OCI-LY1 (cell line): ENCODE results near the gene USH2A.
A peak's percentile ranks its signal among the peaks of the same experiment; 100 is the strongest.

Experiments used
- H2AFZ ChIP-seq: fragments of 200-600 bp; sonication (generic), shearing (Covaris generic); 2 replicates; pipeline ENCODE4 v1.6.0; 2014; ENCODE audit warnings: antibody characterized with exemption, mild to moderate bottlenecking, low read length
- H3F3A ChIP-seq: fragments of 200-600 bp; sonication (generic), shearing (Covaris generic); 2 replicates; pipeline ENCODE4 v1.6.0; 2014; ENCODE audit warnings: mild to moderate bottlenecking, antibody characterized with exemption, low read length, moderate library complexity; ENCODE audit not compliant: insufficient read depth
- H3K27ac ChIP-seq: fragments of 200-600 bp; sonication (generic); 2 replicates; pipeline ENCODE4 v1.5.1; 2014; ENCODE audit warnings: low read length, mixed run types, mild to moderate bottlenecking, low read depth; ENCODE audit not compliant: poor library complexity, severe bottlenecking
- H3K27me3 ChIP-seq: fragments of 200-600 bp; sonication (generic); 2 replicates; pipeline ENCODE4 v1.6.0; 2014; ENCODE audit warnings: antibody characterized with exemption, mild to moderate bottlenecking, low read length, moderate library complexity; ENCODE audit not compliant: insufficient read depth
- H3K36me3 ChIP-seq: fragments of 200-600 bp; sonication (generic); 2 replicates; pipeline ENCODE4 v1.6.1; 2014; ENCODE audit warnings: mild to moderate bottlenecking, antibody characterized with exemption, low read length, moderate library complexity, mixed read lengths; ENCODE audit not compliant: insufficient read depth
- H3K4me1 ChIP-seq: fragments of 200-600 bp; sonication (generic); 2 replicates; pipeline ENCODE4 v1.5.1; 2014; ENCODE audit warnings: mild to moderate bottlenecking, low read length, moderate library complexity; ENCODE audit not compliant: insufficient read depth, severe bottlenecking
- H3K4me2 ChIP-seq: fragments of 200-600 bp; sonication (generic), shearing (Covaris generic); 2 replicates; pipeline ENCODE4 v1.6.1; 2014; ENCODE audit warnings: low read length
- H3K4me3 ChIP-seq: fragments of 200-600 bp; sonication (generic); 2 replicates; pipeline ENCODE4 v1.5.1; 2014; ENCODE audit warnings: low read length, low read depth, mild to moderate bottlenecking, mixed read lengths; ENCODE audit not compliant: poor library complexity, severe bottlenecking
- H3K79me2 ChIP-seq: fragments of 200-600 bp; shearing (Covaris generic); 2 replicates; pipeline ENCODE4 v1.6.1; 2016; ENCODE audit warnings: mixed run types, low read length, mixed read lengths; ENCODE audit not compliant: insufficient read depth
- H3K9ac ChIP-seq: fragments of 200-600 bp; sonication (generic), shearing (Covaris generic); 2 replicates; pipeline ENCODE4 v1.6.1; 2014; ENCODE audit warnings: mild to moderate bottlenecking, low read length, mixed read lengths
- H3K9me2 ChIP-seq: fragments of 200-600 bp; sonication (generic), shearing (Covaris generic); 2 replicates; pipeline ENCODE4 v1.6.1; 2014; ENCODE audit warnings: low read depth, mild to moderate bottlenecking, low read length, mixed read lengths
- H3K9me3 ChIP-seq: fragments of 200-600 bp; shearing (Covaris generic); 2 replicates; pipeline ENCODE4 v1.6.1; 2014; ENCODE audit warnings: low read length, mixed read lengths
- H4K20me1 ChIP-seq: fragments of 200-600 bp; sonication (generic), shearing (Covaris generic); 2 replicates; pipeline ENCODE4 v1.6.0; 2016; ENCODE audit warnings: mild to moderate bottlenecking, low read length; ENCODE audit not compliant: insufficient read depth
- EZH2 ChIP-seq: fragments of 200-600 bp; sonication (generic), shearing (Covaris generic); IDR thresholded peaks from 2 replicates; pipeline ENCODE4 v1.8.0; 2017; ENCODE audit warnings: borderline replicate concordance, mixed run types, mild to moderate bottlenecking, antibody characterized with exemption, low read length, moderate library complexity, mixed read lengths
- TF ChIP-seq, protein P1 (sequence below): fragments of 200-600 bp; sonication (generic), shearing (Covaris generic); IDR thresholded peaks from 2 replicates; pipeline ENCODE4 v1.5.1; 2017; ENCODE audit warnings: mild to moderate bottlenecking, antibody characterized with exemption, low read length, moderate library complexity, mixed read lengths

The USH2A gene

DNA sequence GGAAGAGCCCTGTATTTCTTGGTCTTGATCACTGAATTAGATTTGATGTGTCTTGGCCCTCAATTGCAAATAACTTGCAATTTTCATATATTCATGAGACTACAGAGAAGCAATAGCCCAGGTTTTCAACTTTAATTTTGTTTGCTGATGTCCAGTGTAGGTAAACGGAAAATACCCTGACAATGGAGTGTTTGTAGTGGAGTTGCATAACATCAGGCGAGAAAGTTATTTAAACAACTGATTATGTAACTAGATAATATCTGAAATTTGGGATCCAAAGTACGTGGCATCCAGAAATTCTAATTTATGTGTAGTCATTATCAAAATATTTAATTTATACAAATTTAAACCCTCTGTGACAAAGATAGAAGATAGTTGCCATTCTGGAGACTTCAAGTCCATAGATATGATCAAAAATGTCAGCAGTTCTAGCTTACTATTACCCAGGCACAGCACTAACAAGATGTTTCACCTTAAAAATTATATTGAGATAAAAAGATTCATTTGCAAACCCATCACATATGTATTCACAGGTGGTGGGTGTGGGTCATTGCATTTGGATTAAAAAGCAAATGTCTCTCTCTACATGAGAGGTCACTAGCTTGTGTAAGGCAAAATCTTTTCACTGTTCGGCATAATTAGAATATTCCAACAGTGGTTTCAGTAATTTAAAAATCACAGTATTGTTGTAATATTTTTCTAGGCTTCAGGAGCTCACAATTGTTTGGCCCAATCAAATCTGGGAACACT is 705.4 kb downstream of the USH2A start:
- Histone ChIP-seq H3K9me2 (no peaks in the 10 kb centered on the region), H3K9me3 (no peaks in the 10 kb centered on the region), H3K9ac (no peak overlapping the region), H3K79me2 (no peaks in the 10 kb centered on the region), H3F3A (no peaks in the 10 kb centered on the region), H3K4me1 (no peaks in the 10 kb centered on the region), H3K27me3 (no peaks in the 10 kb centered on the region), H3K36me3 (no peaks in the 10 kb centered on the region), H2AFZ (no peak overlapping the region), H3K27ac (no peak overlapping the region), H3K4me3 (no peak overlapping the region), H3K4me2 (no peak overlapping the region), H4K20me1 (no peaks in the 10 kb centered on the region)
- no peak for TF ChIP-seq EZH2
- TF ChIP-seq, protein P1, sequence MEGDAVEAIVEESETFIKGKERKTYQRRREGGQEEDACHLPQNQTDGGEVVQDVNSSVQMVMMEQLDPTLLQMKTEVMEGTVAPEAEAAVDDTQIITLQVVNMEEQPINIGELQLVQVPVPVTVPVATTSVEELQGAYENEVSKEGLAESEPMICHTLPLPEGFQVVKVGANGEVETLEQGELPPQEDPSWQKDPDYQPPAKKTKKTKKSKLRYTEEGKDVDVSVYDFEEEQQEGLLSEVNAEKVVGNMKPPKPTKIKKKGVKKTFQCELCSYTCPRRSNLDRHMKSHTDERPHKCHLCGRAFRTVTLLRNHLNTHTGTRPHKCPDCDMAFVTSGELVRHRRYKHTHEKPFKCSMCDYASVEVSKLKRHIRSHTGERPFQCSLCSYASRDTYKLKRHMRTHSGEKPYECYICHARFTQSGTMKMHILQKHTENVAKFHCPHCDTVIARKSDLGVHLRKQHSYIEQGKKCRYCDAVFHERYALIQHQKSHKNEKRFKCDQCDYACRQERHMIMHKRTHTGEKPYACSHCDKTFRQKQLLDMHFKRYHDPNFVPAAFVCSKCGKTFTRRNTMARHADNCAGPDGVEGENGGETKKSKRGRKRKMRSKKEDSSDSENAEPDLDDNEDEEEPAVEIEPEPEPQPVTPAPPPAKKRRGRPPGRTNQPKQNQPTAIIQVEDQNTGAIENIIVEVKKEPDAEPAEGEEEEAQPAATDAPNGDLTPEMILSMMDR, result no peak

DNA sequence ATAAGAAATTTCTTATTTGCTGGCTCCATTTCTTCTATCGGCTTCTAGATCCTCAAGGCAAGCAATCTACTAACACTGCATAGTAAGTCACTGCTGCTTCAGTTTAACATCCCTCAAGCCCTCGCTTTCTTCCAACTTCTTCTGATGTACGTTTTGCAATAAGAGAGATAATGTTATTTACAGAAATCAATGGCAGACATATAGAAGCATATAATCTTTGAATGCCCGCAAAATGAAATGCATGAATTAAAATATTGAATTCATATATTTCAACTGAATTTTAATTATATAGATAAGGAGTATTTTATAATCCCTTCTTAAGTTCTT is 712.4 kb downstream of the USH2A start:
- H2AFZ ChIP-seq, result no peak overlapping the region
- TF ChIP-seq, protein P1, result no peak
- TF ChIP-seq EZH2, result no peak
- no peak overlapping the region for H3K27ac ChIP-seq
- H4K20me1 ChIP-seq, result no peaks in the 10 kb centered on the region
- no peaks in the 10 kb centered on the region for H3K9me2 ChIP-seq
- H3K36me3 ChIP-seq, result no peaks in the 10 kb centered on the region
- no peaks in the 10 kb centered on the region for H3F3A ChIP-seq
- no peaks in the 10 kb centered on the region for H3K27me3 ChIP-seq
- H3K4me2 ChIP-seq, result no peak overlapping the region
- H3K79me2 ChIP-seq, result no peaks in the 10 kb centered on the region
- H3K9me3 ChIP-seq, result no peaks in the 10 kb centered on the region
- H3K4me3 ChIP-seq, result no peak overlapping the region
- no peak overlapping the region for H3K9ac ChIP-seq
- no peaks in the 10 kb centered on the region for H3K4me1 ChIP-seq

DNA sequence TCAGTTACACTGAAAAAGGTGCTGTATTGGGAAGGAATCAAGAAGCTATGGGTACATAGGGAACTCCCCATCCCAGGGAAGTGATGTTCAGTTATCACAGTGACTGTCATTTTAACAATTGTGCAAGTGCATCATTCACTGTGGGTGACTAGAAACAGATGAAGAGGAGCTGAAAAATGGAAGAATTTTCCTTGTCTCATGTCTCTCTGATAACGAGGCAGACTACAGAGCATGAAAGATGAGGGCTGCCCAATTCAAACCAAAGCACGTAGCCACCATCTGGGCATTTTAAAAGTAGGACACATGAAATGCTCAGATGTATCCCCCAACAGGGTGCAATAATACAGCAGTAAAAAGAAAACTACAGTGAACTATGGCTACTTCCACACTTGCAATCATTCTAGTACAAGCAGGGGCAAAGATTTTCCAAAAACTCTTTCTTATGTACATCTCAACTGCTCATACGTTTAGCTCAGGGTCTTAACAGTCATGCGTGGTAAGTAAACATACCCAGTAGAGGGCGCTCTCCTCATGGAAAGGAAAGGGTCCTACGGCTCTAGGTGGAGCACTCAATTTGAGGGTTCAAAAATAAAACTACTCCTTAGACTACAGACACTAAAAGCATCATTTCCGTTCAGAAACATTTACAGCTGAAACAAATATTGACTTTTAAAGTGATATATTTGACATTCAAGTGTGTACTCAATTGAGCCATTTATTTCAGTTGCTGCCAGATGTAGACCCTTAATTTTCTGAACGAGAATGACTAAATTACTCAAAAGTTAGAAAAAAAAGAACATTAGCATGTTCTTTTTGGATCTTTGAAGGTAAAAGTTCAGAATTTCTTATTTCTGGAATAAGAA is 713.0 kb downstream of the USH2A start:
- Histone ChIP-seq H2AFZ (no peak overlapping the region), H3K9me3 (no peaks in the 10 kb centered on the region)

More for the DNA sequence above, 713.0 kb downstream of the USH2A start:
- no peaks in the 10 kb centered on the region for H3K27me3 ChIP-seq
- no peaks in the 10 kb centered on the region for H3K9me2 ChIP-seq
- H3K4me1 ChIP-seq, result no peaks in the 10 kb centered on the region
- H3K4me3 ChIP-seq, result no peak overlapping the region
- H3K27ac ChIP-seq, result no peak overlapping the region
- no peak for TF ChIP-seq EZH2
- TF ChIP-seq, protein P1, result peak; percentile 81
- H4K20me1 ChIP-seq, result no peaks in the 10 kb centered on the region
- H3K9ac ChIP-seq, result no peak overlapping the region
- H3K79me2 ChIP-seq, result no peaks in the 10 kb centered on the region
- no peaks in the 10 kb centered on the region for H3F3A ChIP-seq
- H3K4me2 ChIP-seq, result no peak overlapping the region
- no peaks in the 10 kb centered on the region for H3K36me3 ChIP-seq
